SU-DHL-6 (cell line): ENCODE data around the gene FRMPD4.

Experiments
- H2AFZ ChIP-seq: fragments of 200-600 bp; sonication (generic); 2 replicates; pipeline ENCODE4 v1.6.1; 2014; ENCODE audit warnings: low read depth, mild to moderate bottlenecking, moderate library complexity, mixed read lengths, antibody characterized with exemption, low read length; ENCODE audit not compliant: severe bottlenecking
- H3F3A ChIP-seq: fragments of 200-600 bp; shearing (Covaris generic); 2 replicates; pipeline ENCODE4 v1.6.0; 2016; ENCODE audit warnings: antibody characterized with exemption, mild to moderate bottlenecking; ENCODE audit not compliant: insufficient read depth
- H3K27ac ChIP-seq: fragments of 200-600 bp; sonication (generic); 2 replicates; pipeline ENCODE4 v1.5.1; 2016; ENCODE audit warnings: low read depth, mild to moderate bottlenecking, low read length, moderate library complexity, mixed read lengths
- H3K27me3 ChIP-seq: fragments of 200-600 bp; sonication (generic), shearing (Covaris generic); 2 replicates; pipeline ENCODE4 v1.6.0; 2014; ENCODE audit warnings: mild to moderate bottlenecking, low read length
- H3K36me3 ChIP-seq: fragments of 200-600 bp; sonication (generic); 2 replicates; pipeline ENCODE4 v1.6.1; 2014; ENCODE audit warnings: mild to moderate bottlenecking, low read length, mixed read lengths
- H3K4me2 ChIP-seq: fragments of 300-600, 200-600 bp; shearing (Covaris generic), sonication (generic); 2 replicates; pipeline ENCODE4 v1.6.0; 2014; ENCODE audit warnings: low read length, low read depth, mild to moderate bottlenecking; ENCODE audit not compliant: poor library complexity, severe bottlenecking
- H3K4me3 ChIP-seq: fragments of 200-600 bp; sonication (generic); 2 replicates; pipeline ENCODE4 v1.5.1; 2014; ENCODE audit warnings: antibody characterized with exemption, low read length, mild to moderate bottlenecking, mixed read lengths; ENCODE audit not compliant: insufficient read depth, poor library complexity, severe bottlenecking
- H3K79me2 ChIP-seq: fragments of 200-600 bp; sonication (generic); 2 replicates; pipeline ENCODE4 v1.6.1; 2014; ENCODE audit warnings: mild to moderate bottlenecking, low read length, moderate library complexity; ENCODE audit not compliant: insufficient read depth
- H3K9ac ChIP-seq: fragments of 200-600 bp; sonication (generic); 2 replicates; pipeline ENCODE4 v1.7.0; 2014; ENCODE audit warnings: mild to moderate bottlenecking, low read length
- H3K9me2 ChIP-seq: fragments of 200-600 bp; sonication (generic); replicated peaks from 2 replicates; pipeline ENCODE4 v1.6.1; 2014; ENCODE audit warnings: low read length; ENCODE audit not compliant: insufficient read depth
- H3K9me3 ChIP-seq: fragments of 200-600 bp; sonication (generic); 2 replicates; pipeline ENCODE4 v1.6.1; 2014; ENCODE audit warnings: low read length, mixed read lengths; ENCODE audit not compliant: insufficient read depth
- H4K20me1 ChIP-seq: fragments of 200-600 bp; sonication (generic); 2 replicates; pipeline ENCODE4 v1.6.1; 2014; ENCODE audit warnings: low read depth, mild to moderate bottlenecking, antibody characterized with exemption, low read length, moderate library complexity, mixed read lengths
- EZH2phosphoT487 ChIP-seq: fragments of 200-600 bp; sonication (generic), shearing (Covaris generic); conservative IDR thresholded peaks from 2 replicates; pipeline ENCODE4 v1.6.1; 2018; ENCODE audit warnings: mild to moderate bottlenecking, antibody characterized with exemption, low read length, moderate library complexity, mixed read lengths
- TF ChIP-seq, protein P1 (sequence below): fragments of 200-600 bp; sonication (generic); IDR thresholded peaks from one replicate; pipeline ENCODE4 v1.5.1; 2017; ENCODE audit warnings: antibody characterized with exemption, mild to moderate bottlenecking, low read length, moderate library complexity; ENCODE audit not compliant: insufficient read depth, poor library complexity, severe bottlenecking

FRMPD4 gene

DNA sequence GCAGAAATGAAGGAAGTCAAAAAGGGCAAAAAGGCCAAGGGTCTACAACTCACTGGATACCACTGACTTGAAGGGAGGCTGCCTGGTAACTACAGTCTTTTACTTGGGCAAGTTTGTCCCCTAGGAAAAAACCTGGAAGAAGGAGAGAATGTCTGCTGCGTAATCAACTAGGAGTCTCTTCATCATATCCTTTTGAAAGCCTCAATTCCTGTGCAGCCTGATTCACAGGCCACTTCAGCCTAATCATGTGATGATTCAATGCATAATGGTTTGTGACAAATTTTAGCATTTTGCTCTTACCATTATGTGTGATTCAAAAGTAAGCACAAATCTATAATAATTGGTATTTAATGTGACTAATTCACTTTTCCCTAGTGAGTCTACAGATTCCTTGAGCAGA, 273.6 kb downstream of the FRMPD4 start:
- no peak overlapping the region for H3K4me2 ChIP-seq
- H3K27ac ChIP-seq, result no peak overlapping the region
- no peaks in the 10 kb centered on the region for H4K20me1 ChIP-seq
- H3K36me3 ChIP-seq, result no peaks in the 10 kb centered on the region
- H3F3A ChIP-seq, result no peaks in the 10 kb centered on the region
- no peak overlapping the region for H2AFZ ChIP-seq
- TF ChIP-seq, protein P1, sequence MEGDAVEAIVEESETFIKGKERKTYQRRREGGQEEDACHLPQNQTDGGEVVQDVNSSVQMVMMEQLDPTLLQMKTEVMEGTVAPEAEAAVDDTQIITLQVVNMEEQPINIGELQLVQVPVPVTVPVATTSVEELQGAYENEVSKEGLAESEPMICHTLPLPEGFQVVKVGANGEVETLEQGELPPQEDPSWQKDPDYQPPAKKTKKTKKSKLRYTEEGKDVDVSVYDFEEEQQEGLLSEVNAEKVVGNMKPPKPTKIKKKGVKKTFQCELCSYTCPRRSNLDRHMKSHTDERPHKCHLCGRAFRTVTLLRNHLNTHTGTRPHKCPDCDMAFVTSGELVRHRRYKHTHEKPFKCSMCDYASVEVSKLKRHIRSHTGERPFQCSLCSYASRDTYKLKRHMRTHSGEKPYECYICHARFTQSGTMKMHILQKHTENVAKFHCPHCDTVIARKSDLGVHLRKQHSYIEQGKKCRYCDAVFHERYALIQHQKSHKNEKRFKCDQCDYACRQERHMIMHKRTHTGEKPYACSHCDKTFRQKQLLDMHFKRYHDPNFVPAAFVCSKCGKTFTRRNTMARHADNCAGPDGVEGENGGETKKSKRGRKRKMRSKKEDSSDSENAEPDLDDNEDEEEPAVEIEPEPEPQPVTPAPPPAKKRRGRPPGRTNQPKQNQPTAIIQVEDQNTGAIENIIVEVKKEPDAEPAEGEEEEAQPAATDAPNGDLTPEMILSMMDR, result no peak
- TF ChIP-seq EZH2phosphoT487, result no peak
- no peaks in the 10 kb centered on the region for H3K9me2 ChIP-seq
- H3K9ac ChIP-seq, result no peak overlapping the region
- H3K4me3 ChIP-seq, result no peak overlapping the region
- H3K79me2 ChIP-seq, result no peaks in the 10 kb centered on the region
- H3K9me3 ChIP-seq, result no peaks in the 10 kb centered on the region
- H3K27me3 ChIP-seq, result no peaks in the 10 kb centered on the region

DNA sequence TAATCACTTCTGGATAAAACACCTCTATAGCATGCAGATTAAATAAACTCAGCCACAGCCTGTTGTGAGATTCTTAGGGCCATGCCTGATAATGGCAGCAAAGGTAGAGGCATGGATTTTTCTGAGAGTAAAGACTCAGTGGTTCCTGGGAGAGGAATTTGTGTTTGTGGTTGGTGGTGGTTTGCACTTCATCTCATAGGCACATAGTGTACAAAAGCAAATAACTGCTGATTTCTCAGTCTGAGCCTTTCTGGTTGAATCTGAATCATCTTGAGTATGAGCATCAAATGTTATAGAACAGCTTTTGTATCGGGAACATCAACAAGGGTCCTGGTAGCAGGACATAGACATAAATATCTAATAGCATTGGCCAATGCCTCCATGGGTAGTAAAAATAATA, 274.3 kb downstream of the FRMPD4 start:
- H3K79me2 ChIP-seq, result no peaks in the 10 kb centered on the region
- H3F3A ChIP-seq, result no peaks in the 10 kb centered on the region
- no peak overlapping the region for H3K27ac ChIP-seq
- no peaks in the 10 kb centered on the region for H3K27me3 ChIP-seq
- H3K36me3 ChIP-seq, result no peaks in the 10 kb centered on the region
- no peak overlapping the region for H3K9ac ChIP-seq
- no peak overlapping the region for H3K4me2 ChIP-seq
- no peaks in the 10 kb centered on the region for H3K9me3 ChIP-seq
- no peaks in the 10 kb centered on the region for H3K9me2 ChIP-seq
- no peak overlapping the region for H2AFZ ChIP-seq
- no peaks in the 10 kb centered on the region for H4K20me1 ChIP-seq
- no peak overlapping the region for H3K4me3 ChIP-seq
- TF ChIP-seq EZH2phosphoT487, result no peak
- TF ChIP-seq, protein P1, result no peak

DNA sequence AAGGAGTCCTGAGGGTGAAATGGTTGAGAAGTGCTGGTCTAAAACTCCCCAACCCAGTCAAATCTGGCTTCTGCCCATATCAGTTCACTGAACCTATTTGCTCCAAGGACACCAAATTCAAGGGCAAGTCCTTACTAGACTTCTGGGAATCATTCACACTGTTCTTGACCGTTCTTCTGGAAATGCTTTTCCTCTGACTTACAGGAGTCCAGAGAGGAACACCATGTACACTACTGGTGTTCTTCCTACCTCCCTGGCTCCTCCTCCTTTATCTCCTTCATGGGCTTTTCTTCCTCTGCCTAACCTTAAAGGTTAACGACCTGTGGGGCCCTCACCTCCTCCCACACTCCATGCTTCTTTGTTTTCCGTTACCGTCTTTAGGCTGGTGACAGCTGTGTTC, 281.3 kb downstream of the FRMPD4 start:
- H3K4me3 ChIP-seq, result no peak overlapping the region
- no peak overlapping the region for H2AFZ ChIP-seq
- no peak overlapping the region for H3K4me2 ChIP-seq
- TF ChIP-seq, protein P1, result no peak
- TF ChIP-seq EZH2phosphoT487, result no peak
- H3K9me3 ChIP-seq, result no peaks in the 10 kb centered on the region
- no peak overlapping the region for H3K9ac ChIP-seq
- H3K79me2 ChIP-seq, result no peaks in the 10 kb centered on the region
- no peaks in the 10 kb centered on the region for H3K27me3 ChIP-seq
- no peaks in the 10 kb centered on the region for H3K9me2 ChIP-seq
- H3K36me3 ChIP-seq, result no peaks in the 10 kb centered on the region
- H3F3A ChIP-seq, result no peaks in the 10 kb centered on the region
- no peaks in the 10 kb centered on the region for H4K20me1 ChIP-seq
- no peak overlapping the region for H3K27ac ChIP-seq

DNA sequence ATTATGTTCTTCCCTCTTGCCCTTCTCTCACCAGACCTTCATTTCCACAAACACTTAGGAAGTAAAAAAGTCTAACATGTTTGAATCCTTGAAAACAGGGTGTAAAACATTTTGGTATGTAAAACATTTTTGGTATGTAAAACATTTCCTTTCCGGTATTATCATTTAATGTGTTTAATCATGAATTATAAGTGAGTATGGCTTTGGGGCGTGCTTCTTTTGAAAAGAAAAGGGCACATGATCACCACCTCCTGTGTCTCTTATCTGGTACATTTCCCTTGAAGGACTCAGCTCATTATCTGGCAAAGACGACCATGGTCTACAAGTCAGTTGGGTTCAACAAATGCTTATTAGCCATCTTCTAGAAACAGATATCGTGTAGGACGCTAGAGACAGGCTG, 283.6 kb downstream of the FRMPD4 start:
- Histone ChIP-seq H2AFZ (no peak overlapping the region), H3K27ac (no peak overlapping the region), H3K27me3 (no peaks in the 10 kb centered on the region), H3K4me3 (no peak overlapping the region), H3K79me2 (no peaks in the 10 kb centered on the region), H3K9me3 (no peaks in the 10 kb centered on the region), H4K20me1 (no peaks in the 10 kb centered on the region), H3K9ac (no peak overlapping the region), H3F3A (no peaks in the 10 kb centered on the region), H3K36me3 (no peaks in the 10 kb centered on the region), H3K9me2 (no peaks in the 10 kb centered on the region), H3K4me2 (no peak overlapping the region)
- TF ChIP-seq, protein P1, result no peak
- no peak for TF ChIP-seq EZH2phosphoT487
